NCI-H748 (cell line): ENCODE measurements around the gene DNAH1.
"Not testable (repeated sequence)": the region's sequence is repeated elsewhere in the genome, so short reads cannot be mapped to it uniquely, and the experiment has no call there.

Source experiments
- DNase-seq: peaks from one replicate; lab custom pipeline; 2025; ENCODE audit not compliant: unreplicated experiment; lab: John Stamatoyannopoulos, UW

DNAH1 gene

GRCh38 chr3:52331906-52332305, 15.8 kb downstream of the DNAH1 start:
- DNase-seq, result no peak

DNA sequence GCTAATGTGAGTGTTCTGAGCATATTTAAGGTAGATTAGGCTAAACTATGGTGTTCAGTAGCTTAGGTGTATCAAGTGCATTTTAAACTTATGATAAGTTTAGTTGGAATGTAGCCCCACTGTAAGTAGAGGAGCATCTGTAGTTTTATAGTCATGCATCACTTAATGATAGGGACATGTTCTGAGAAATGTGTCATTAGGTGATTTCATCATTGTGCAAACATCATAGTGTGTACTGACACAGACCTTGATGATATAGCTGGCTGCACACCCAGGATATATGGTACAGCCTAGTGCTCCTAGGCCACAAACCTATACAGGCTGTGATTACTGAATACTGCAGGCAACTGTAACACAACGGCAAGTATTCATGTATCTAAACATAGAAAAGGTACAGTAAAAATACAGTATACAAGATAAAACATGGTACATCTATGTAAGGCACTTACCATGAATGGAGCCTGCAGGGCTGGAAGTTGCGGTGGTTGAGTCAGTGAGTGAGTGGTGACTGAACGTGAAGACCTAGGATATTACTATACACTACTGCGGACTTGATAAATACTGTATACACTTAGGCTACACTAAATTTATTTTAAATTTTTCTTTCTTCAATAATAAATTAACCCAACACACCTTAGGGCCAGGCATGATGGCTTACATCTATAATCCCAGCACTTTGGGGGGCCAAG, 17.9 kb downstream of the DNAH1 start:
- peak; percentile 38 for DNase-seq

DNA sequence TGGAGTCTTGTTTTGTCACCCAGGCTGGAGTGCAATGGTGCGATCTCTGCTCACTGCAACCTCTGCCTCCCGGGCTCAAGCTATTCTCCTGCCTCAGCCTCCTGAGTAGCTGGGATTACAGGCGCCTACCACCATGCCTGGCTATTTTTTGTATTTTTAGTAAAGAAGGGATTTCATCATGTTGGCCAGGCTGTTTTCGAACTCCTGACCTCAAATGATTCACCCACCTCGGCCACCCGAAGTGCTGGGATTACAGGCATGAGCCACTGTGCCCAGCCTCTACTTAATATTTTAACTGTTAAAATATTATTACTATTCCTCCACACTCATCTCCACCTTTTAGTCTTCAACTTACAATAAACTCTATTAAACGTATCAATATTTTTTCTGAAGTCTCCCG, 22.0 kb downstream of the DNAH1 start:
- not testable (repeated sequence) for DNase-seq

DNA sequence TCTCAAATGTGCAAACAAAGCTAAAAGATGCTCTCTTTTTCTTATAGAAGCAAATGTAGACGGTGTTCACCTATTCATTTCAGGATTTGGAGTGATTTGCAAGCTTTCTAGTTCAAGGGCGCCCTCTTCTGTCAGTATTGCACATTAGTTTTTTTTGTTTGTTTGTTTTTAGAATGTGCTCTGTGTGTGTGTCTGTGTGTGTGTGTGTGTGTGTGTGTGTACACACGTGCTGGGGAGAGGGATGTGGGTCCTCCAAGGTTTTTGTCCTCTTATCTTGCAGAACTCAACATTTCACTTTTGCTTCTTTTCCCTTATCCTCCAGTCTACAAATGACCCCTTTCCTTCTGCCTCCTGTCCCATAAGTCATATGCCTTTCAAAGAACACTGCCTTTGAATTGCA, 23.5 kb downstream of the DNAH1 start:
- peak; percentile 77 for DNase-seq

GRCh38 chr3:52341123-52341522, 25.0 kb downstream of the DNAH1 start:
- DNase-seq, result no peak

- no peak for DNase-seq
These were observed 28.0 kb downstream of the DNAH1 start for GRCh38 chr3:52343946-52344600.

- no peak for DNase-seq
These were observed 29.5 kb downstream of the DNAH1 start for GRCh38 chr3:52345521-52346109.

GRCh38 chr3:52346623-52347530, 30.8 kb downstream of the DNAH1 start:
- no peak for DNase-seq

DNA sequence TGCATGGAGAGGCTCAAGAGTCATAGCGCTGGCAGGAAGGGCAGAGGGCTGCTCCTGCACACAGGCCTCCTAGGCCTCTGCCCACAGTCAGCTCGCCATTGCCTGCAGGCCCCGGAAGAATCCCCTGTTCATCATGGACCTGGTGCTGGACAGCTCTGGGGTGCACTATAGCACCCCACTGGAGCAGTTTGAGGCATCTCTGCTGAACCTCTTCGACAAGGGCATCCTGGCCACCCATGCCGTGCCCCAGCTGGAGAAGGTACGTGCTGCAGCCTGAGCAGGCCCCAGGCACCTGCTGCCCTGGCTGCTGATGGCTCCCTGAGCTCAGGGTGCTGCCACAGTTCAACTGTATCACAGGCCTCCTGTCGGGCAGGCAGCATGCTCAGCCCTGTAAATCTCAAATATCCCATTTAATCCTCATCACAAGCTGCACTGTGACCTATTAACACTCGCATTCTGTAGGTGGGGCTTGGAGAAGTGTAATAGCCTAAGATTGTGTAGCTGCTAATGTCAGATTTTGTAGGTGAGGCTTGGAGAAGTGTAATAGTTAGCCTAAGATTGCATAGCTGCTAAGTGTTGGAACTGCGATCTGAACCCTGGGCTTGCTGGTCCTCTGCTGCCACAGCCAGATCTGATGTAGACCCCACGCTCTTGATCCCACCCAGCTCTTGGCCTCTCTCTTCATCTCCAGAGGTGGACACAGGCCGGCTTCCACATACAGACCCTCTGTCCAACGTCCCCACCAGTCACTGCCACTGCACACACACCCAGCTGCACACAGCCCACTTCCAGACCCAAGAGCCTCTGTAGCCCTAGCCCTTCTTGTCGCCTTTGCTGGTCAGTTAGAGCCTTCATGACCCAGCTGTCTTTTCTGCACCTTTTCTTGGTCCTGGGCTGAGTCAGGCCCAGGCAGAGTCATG, 31.9 kb downstream of the DNAH1 start:
- DNase-seq, result no peak

- DNase-seq, result no peak
These were observed 33.0 kb downstream of the DNAH1 start for GRCh38 chr3:52349131-52349530.

DNA sequence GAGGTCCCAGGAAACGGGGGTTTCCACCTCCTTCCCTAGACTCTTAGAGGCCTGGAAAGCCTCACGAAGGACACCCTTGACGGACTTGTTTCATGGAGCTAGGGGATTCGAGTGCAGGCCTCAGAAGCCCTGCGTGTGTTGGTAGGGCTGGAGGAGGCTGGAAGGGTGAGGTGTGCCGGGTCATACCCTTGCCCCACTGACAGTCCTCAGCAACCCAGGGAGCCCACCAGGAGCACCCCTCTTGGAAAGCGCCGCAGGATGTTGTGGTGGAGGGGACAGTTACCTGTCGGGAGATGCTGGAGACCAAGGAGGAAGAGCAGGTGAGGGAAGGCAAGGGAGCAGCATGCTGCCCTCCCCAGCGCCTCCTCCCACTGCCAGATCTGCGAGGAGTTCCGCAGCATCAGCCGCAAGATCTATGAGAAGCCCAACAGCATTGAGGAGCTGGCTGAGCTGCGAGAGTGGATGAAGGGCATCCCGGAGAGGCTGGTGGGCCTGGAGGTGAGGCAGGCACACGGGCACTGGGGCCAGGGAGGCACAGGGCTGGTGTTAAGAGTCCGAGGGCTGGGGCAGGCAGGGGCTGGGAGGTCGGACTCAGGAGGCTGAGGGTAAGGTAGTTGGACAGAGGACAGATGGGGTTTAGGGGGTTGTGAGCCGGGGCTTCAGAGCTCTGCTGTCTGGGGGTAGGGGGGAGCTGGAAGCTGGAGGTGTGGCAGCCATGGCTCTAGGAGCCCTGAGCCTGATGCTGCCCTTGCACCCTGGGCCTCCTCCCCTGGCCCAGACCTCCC, 33.7 kb downstream of the DNAH1 start:
- DNase-seq, result no peak

DNA sequence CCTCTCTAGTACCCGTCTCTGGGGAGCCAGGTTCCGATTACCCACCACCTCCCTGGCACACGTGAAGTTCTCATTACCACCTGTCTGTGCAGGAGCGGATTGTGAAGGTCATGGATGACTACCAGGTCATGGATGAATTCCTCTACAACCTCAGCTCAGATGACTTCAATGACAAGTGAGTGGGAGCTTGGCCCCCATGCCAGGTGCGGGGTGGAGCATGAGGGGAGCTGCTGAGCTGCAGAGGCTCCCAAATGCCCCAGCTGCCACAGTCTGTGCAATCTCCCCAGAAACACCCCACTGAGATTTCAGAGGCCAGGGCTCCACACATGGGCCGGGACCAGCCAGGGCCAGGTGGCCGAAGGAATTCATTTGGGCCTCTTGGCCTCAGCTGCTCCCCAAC, 34.3 kb downstream of the DNAH1 start:
- DNase-seq, result no peak

DNA sequence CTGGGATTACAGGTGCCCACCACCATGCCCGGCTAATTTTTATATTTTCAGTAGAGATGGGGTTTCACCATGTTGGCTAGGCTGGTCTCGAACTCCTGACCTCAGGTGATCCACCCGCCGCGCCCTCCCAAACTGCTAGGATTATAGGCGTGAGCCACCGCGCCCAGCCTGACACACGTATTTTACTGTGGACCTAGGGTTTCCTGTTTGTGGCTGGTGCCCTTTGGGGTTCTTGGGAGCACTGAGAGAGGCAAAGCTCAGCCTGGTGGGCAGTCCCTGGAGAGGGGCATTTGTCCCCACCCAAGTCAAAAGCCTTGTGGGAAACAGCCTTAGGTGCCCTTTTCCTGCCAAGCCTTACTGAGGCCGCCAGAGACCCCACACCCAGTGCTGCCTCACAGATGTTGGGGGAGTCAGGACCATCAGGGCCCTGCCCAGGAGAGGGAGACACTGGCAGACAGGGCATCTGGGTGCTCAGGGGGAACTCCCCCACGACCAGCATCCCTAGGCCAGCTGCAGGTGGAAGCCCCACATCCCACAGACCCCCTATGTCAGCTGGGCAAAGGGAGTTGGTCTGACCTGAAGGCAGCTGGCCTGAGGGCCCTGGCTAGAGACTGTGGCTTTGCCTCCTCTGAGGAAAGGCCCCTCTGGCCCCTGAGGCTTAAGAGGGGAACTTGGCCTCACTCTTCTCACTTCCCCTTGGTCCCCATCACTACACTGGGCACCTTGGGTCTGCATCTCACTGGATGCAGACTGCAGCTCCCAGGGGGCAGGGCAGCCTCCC, 35.1 kb downstream of the DNAH1 start:
- no peak for DNase-seq

GRCh38 chr3:52351762-52352368, 35.7 kb downstream of the DNAH1 start:
- no peak for DNase-seq

DNA sequence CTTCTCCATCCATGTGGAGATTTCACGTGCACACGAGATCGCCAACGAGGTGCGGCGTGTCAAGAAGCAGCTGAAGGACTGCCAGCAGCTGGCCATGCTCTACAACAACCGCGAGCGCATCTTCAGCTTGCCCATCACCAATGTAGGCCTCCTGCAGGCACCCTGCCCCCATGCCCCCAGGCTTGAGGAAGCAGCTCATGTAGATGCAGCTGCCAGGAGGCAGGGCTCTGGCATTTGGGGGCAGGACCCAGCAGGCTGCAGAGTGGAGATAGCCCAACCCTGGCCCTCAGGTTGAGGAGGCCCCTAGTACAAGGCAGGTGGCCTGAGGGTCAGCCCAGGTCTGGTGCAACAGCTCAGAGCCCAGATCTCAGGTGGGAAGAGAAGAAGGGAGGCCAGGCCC, 36.4 kb downstream of the DNAH1 start:
- no peak for DNase-seq

- DNase-seq, result no peak
These were observed 37.3 kb downstream of the DNAH1 start for GRCh38 chr3:52353291-52353855.

DNA sequence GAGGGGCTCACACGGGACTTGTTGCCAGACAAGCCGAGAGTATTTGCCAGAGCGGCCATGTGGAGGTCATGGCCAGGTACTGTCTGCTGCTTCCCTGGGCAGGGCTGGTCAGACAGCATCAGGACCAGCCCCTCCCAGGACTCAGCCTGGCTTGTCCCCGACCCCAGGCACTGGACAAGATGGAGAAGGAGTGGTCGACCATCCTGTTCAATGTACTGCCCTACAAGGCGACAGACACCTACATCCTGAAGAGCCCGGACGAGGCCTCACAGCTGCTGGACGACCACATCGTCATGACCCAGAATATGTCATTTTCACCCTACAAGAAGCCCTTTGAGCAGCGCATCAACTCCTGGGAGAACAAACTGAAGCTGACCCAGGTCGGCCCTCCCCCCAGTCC, 38.6 kb downstream of the DNAH1 start:
- no peak for DNase-seq

- DNase-seq, result no peak
These were observed 39.4 kb downstream of the DNAH1 start for GRCh38 chr3:52355526-52355925.
